AG08395 (cell line): ENCODE measurements around the gene THADA.

ENCODE experiments used
- DNase-seq: peaks from one replicate; pipeline ENCODE4 v3.0.0; 2012; ENCODE audit warnings: mixed read lengths, low spot score

The THADA gene

DNA sequence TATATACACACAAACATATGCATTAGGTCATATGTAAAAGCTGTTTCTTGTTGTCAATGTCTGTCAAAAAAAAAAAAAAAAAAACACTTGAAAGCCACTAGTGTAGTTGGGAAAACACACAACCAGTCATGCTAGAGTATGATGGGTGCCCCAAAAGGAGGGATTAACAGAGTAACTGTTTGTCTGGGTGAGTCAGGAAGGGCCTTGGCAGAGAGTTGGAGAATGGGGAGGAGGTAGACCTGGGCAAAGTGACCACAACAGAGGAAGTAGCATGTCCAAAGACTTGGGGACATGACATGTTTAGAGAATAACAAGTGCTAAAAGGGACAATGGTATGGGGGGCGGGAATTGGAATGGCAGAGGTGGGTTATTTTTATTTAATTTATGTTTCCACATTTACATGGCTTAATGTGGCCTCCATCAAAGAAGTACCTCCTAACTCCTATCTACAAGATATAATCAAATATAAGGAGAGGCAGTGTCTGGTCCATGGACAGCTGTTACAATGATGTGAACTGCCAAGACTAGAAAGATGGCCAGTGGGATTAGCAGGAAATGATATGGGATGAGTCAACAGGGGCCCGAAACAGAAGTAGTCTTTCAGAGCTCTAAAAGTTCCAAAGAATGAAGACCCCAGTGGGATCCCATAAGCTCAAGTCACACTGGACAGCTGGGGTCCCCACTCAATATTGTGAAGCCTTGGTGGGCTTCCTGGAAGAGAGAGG, 269.6 kb downstream of the THADA start:
- no peak for DNase-seq

- no peak for DNase-seq
Observed at GRCh38 chr2:43325107-43325811, 270.6 kb downstream of the THADA start.

GRCh38 chr2:43324259-43325106, 271.4 kb downstream of the THADA start:
- DNase-seq = peak; percentile 30

- DNase-seq = no peak
Observed at GRCh38 chr2:43323857-43324256, 272.0 kb downstream of the THADA start.

DNA sequence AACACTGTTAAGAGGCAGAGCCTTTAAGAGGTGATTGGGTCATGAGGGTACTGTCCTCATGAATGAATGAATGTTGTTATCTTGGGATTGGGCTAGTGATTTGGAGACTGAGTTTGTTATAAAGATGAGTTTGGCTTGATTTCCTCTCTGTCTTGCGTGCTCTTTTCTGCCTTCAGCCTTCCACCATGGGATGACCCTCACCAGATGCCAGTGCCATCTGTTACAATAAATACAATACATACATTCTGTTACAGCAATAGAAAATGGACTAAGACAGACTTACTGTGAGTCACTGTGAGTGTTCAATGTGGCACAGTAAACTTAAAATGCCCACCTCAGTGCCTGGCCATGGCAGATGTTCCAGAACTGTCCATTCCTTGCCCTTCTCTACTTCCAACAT, 274.4 kb downstream of the THADA start:
- no peak for DNase-seq

GRCh38 chr2:43319541-43319940, 276.3 kb downstream of the THADA start:
- no peak for DNase-seq

DNA sequence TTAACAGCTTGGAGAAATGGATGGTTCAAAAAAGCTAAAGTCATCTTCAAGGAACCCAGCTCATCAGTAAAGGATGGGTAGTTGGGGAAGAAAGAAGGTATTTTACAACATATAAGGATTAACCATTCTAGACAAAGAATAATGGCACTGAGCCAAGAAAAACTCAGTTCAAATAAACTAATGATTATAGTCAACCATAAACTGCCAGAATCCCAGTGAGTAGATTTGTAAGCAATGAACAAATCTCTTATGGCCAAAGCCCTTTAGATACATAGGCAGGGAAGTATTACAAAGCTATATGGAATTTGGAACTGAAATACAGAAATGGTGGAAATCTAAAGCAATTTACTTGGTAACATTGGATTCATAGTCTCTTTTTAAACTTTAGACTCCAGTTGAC, 277.0 kb downstream of the THADA start:
- DNase-seq = no peak

- no peak for DNase-seq
Observed at GRCh38 chr2:43317680-43318079, 278.2 kb downstream of the THADA start.

- no peak for DNase-seq
Observed at GRCh38 chr2:43317194-43317593, 278.6 kb downstream of the THADA start.

DNA sequence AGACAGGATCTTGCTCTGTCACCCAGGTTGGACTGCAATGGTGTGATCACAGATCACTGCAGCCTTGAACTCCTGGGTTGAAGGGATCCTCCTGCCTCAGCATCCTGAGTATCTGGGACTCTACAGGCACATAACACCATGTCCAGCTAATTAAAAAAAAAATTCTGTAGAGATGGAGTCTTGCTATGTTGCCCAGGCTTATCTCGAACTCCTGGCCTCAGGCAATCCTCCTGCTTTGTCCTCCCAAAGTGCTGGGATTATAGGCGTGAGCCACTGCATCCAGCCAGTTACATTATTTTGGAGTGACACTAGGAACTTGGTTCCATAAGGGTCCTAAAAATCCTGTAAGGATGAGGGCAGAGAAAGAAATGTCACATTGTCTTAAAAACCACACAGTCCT, 280.4 kb downstream of the THADA start:
- DNase-seq = no peak

GRCh38 chr2:43314299-43314927, 281.4 kb downstream of the THADA start:
- no peak for DNase-seq

- no peak for DNase-seq
Observed at GRCh38 chr2:43313642-43314017, 282.2 kb downstream of the THADA start.

- peak; percentile 70 for DNase-seq
Observed at GRCh38 chr2:43312755-43313641, 282.8 kb downstream of the THADA start.

- DNase-seq = peak; percentile 32
Observed at GRCh38 chr2:43311276-43311675, 284.6 kb downstream of the THADA start.

GRCh38 chr2:43309935-43310334, 285.9 kb downstream of the THADA start:
- DNase-seq = no peak

GRCh38 chr2:43307973-43308372, 287.9 kb downstream of the THADA start:
- no peak for DNase-seq

GRCh38 chr2:43307046-43307445, 288.8 kb downstream of the THADA start:
- DNase-seq = peak; percentile 14

DNA sequence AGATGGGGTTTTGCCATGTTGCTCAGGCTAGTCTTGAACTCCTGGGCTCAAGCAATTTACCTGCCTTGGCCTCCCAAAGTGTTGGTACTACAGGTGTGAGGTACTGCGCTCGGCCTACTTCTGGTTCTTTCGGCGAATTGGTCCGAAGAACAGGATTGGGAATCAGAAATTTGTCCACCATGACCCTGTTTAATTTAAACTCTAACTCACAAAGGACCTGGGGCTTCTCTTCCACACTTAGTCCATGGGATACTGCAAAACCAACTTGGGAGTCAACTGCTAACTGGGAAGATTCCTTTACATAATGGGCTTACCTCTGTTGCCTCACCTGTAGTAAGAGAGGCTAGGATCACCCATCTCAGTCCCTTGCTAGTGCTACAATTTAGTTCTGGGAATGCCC, 289.6 kb downstream of the THADA start:
- no peak for DNase-seq

- peak; percentile 32 for DNase-seq
Observed at GRCh38 chr2:43305517-43305916, 290.3 kb downstream of the THADA start.

DNA sequence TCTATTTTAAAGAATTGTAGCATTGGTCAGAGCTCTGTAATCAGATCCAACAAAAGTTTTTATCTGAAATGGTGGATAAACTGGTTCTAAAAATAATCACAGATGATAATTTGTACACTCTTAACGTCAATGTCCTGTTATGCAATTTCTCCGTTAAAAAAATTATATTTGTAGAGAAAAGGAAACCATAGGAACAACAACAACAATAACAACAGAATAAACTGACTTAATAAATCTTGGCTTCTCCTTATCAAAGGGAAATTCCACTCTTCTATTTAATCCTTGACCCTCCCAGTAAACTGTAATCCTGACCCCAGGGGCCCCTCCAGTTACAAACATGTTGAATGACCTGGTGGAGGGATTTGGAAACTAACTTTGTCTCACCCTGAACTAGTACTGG, 290.8 kb downstream of the THADA start:
- DNase-seq = peak; percentile 9

DNA sequence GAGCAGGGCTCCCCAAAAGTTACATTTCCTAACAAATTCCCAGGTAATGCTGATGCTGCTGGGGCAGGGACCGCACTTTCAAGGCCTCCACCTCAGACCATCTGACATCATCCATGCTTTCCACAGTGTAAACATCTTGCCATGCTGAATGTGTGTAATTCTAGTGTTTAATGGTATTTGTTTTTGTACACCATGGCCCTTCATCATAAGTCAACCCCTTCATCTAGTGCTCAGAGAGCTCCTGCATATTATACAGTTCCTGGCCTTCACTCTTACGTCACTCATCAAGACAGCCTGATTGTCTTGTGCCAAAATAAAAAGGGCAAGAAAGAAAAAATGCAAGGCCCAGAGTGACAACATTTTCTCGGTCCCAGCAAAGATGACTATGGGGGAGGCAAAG, 291.9 kb downstream of the THADA start:
- no peak for DNase-seq
